Gastroesophageal sphincter (tissue), 4 donors: ENCODE data around the gene FOSL1. TPM values are rescaled to one million over a fixed set of nuclear protein-coding genes. Genes with fewer than 3 reads are reported as not detected.

Source experiments
- ATAC-seq: fragments of 150-250 bp; one replicate; pipeline ENCODE4 v1.9.1; 2016; ENCODE audit warnings: mild to moderate bottlenecking, moderate library complexity
- H3K27ac ChIP-seq, 4 donors: fragments of 200-600 bp; sonication (generic) in 3 of 4; 1 replicate in 3 of 4; 2 replicates in 1 of 4; pipeline ENCODE4 v1.5.1; 2016 to 2019
- H3K27me3 ChIP-seq: fragments of 200-600 bp; sonication (generic); one replicate; pipeline ENCODE4 v1.5.1; 2019
- H3K36me3 ChIP-seq, 2 donors: fragments of 200-600 bp; sonication (generic); one replicate each; pipeline ENCODE4 v1.5.1; 2019; ENCODE audit warnings: control low read depth in 1 of 2
- H3K4me1 ChIP-seq, 3 donors: fragments of 200-600 bp; sonication (generic); 1 replicate in 2 of 3; 2 replicates in 1 of 3; pipeline ENCODE4 v1.5.1; 2016 to 2019; ENCODE audit warnings: control low read depth in 2 of 3
- H3K4me3 ChIP-seq, 2 donors: fragments of 200-600 bp; sonication (generic); one replicate each; pipeline ENCODE4 v1.5.1; 2019; ENCODE audit warnings: mild to moderate bottlenecking in 1 of 2, moderate library complexity in 1 of 2
- H3K9me3 ChIP-seq, 3 donors: fragments of 200-600 bp; sonication (generic); one replicate each; pipeline ENCODE4 v1.5.1; 2017 to 2019; ENCODE audit warnings: control low read depth in 2 of 3
- CTCF ChIP-seq, 4 experiments: fragments of 200-600 bp in 2 of 4; fragments of 450-650 bp in 2 of 4; sonication (generic) in 1 of 4; IDR thresholded peaks; one replicate each; pipeline ENCODE4 v1.5.1; 2017 to 2019; ENCODE audit warnings: antibody characterized with exemption in 4 of 4, mild to moderate bottlenecking in 2 of 4, moderate library complexity in 2 of 4
- EP300 ChIP-seq: sonication (generic); formaldehyde crosslinking; IDR thresholded peaks from one replicate; pipeline ENCODE4 v1.6.1; 2017; ENCODE audit warnings: antibody characterized with exemption, mild to moderate bottlenecking
- POLR2A ChIP-seq, 2 donors: fragments of 450-650 bp; IDR thresholded peaks; one replicate each; pipeline ENCODE4 v1.6.1; 2017; ENCODE audit warnings: antibody characterized with exemption in 2 of 2, mild to moderate bottlenecking in 2 of 2, moderate library complexity in 1 of 2
- POLR2AphosphoS5 ChIP-seq: sonication (generic); formaldehyde crosslinking; IDR thresholded peaks from one replicate; pipeline ENCODE4 v1.6.1; 2017; ENCODE audit warnings: antibody characterized with exemption
- WGBS, 2 donors: methylation state at CpG; one replicate each; pipeline ENCODE4 v1.1.5; 2018; ENCODE audit warnings: low coverage in 1 of 2; 5-methylcytosine and 5-hydroxymethylcytosine counted together
- total RNA-seq, 4 donors: library from RNA; depleted of rRNA; stranded (reverse); fragments of >200 nt; gene quantifications; one replicate each; pipeline ENCODE4 v1.1.0, GENCODE V29; 2016

The FOSL1 gene
- total RNA-seq, 4 donors from 2014 or later = 1.4 to 24.9 (median 4.1) TPM

- H3K27ac ChIP-seq = no peak overlapping the region
- no peak for ATAC-seq
- H3K36me3 ChIP-seq = no peaks in the 10 kb centered on the region
- no peaks in the 10 kb centered on the region for H3K9me3 ChIP-seq
- no peaks in the 10 kb centered on the region for H3K27me3 ChIP-seq
- no peaks in the 10 kb centered on the region for H3K4me1 ChIP-seq
- TF ChIP-seq POLR2AphosphoS5 (no peak), CTCF (IDR thresholded peaks at IDR 0.05) (no peak), EP300 (no peak), POLR2A (IDR thresholded peaks at IDR 0.05) (no peak)
- H3K4me3 ChIP-seq = no peak overlapping the region
- 96 to 100% methylated on average over 1 to 4 of the region's 4 CpGs for WGBS, 2 donors
These were observed 58.0 kb downstream of the FOSL1 start for GRCh38 chr11:65842144-65842543.

Other genes with a start within 250 kb of the FOSL1 start
- gene RELA, start 237.5 kb downstream of the FOSL1 start, total RNA-seq = 10 to 100 TPM; 47.3 to 78.8 (median 63.9) TPM
- 10 to 100 TPM; 49.7 to 84.9 (median 81.6) TPM for gene KAT5, start 188.1 kb downstream of the FOSL1 start, total RNA-seq
- 100 to 1,000 TPM in 2 of 4 donors, 10 to 100 TPM in 2; 69.0 to 196 (median 96.3) TPM for gene RNASEH2C, start 179.6 kb downstream of the FOSL1 start, total RNA-seq
- 10 to 100 TPM; 11.2 to 23.4 (median 15.7) TPM for gene AP5B1, start 119.4 kb downstream of the FOSL1 start, total RNA-seq
- under 1 TPM in 1 of 4 donors, not detected in 3; 0.62 TPM for gene OVOL1, start 113.3 kb downstream of the FOSL1 start, total RNA-seq
- under 1 TPM in 1 of 4 donors, not detected in 3; 0.13 TPM for gene SNX32, start 66.4 kb downstream of the FOSL1 start, total RNA-seq
- gene CFL1, start 42.2 kb downstream of the FOSL1 start, total RNA-seq = 100 to 1,000 TPM; 559 to 895 (median 639) TPM
- 10 to 100 TPM; 37.2 to 71.7 (median 60.8) TPM for gene MUS81, start 40.0 kb downstream of the FOSL1 start, total RNA-seq
- 10 to 100 TPM; 55.6 to 92.8 (median 81.2) TPM for gene EFEMP2, start 27.6 kb downstream of the FOSL1 start, total RNA-seq
- gene CTSW, start 20.6 kb downstream of the FOSL1 start, total RNA-seq = 1 to 10 TPM in 1 of 4 donors, under 1 TPM in 2, not detected in 1; 0.52 to 3.6 (median 0.94) TPM
- 10 to 100 TPM; 35.2 to 62.3 (median 54.6) TPM for gene FIBP, start 11.9 kb downstream of the FOSL1 start, total RNA-seq
- gene CCDC85B, start 9.7 kb downstream of the FOSL1 start, total RNA-seq = 100 to 1,000 TPM in 1 of 4 donors, 10 to 100 TPM in 3; 68.7 to 111 (median 77.7) TPM
- 10 to 100 TPM; 19.4 to 38.4 (median 33.3) TPM for gene C11orf68, start 18.7 kb upstream of the FOSL1 start, total RNA-seq
- gene DRAP1, start 19.0 kb upstream of the FOSL1 start, total RNA-seq = 100 to 1,000 TPM in 2 of 4 donors, 10 to 100 TPM in 2; 80.2 to 118 (median 98.8) TPM
- gene TSGA10IP, start 45.1 kb upstream of the FOSL1 start, total RNA-seq = not detected
- gene SART1, start 61.3 kb upstream of the FOSL1 start, total RNA-seq = 10 to 100 TPM; 32.3 to 96.1 (median 39.7) TPM
- 10 to 100 TPM; 29.3 to 35.0 (median 30.7) TPM for gene EIF1AD, start 101.8 kb upstream of the FOSL1 start, total RNA-seq
- gene BANF1, start 102.1 kb upstream of the FOSL1 start, total RNA-seq = 10 to 100 TPM; 35.9 to 61.2 (median 43.4) TPM
- gene CST6, start 111.6 kb upstream of the FOSL1 start, total RNA-seq = 1 to 10 TPM in 1 of 4 donors, not detected in 3; 1.7 TPM
- under 1 TPM in 1 of 4 donors, not detected in 3; 0.12 TPM for gene CATSPER1, start 126.1 kb upstream of the FOSL1 start, total RNA-seq
- 1 to 10 TPM; 1.2 to 7.8 (median 2.2) TPM for gene GAL3ST3, start 148.8 kb upstream of the FOSL1 start, total RNA-seq
- 100 to 1,000 TPM; 113 to 179 (median 160) TPM for gene SF3B2, start 152.0 kb upstream of the FOSL1 start, total RNA-seq
- 10 to 100 TPM; 32.7 to 81.8 (median 38.2) TPM for gene PACS1, start 169.9 kb upstream of the FOSL1 start, total RNA-seq